HG03108 (cell line): ENCODE measurements around the gene CROCC2.

ENCODE experiments used
- ATAC-seq: cut with Tn5 transposase; IDR thresholded peaks from one replicate; pipeline ENCODE4 v1.9.1; 2021; ENCODE audit warnings: moderate library complexity; ENCODE audit not compliant: unreplicated experiment

CROCC2 gene

DNA sequence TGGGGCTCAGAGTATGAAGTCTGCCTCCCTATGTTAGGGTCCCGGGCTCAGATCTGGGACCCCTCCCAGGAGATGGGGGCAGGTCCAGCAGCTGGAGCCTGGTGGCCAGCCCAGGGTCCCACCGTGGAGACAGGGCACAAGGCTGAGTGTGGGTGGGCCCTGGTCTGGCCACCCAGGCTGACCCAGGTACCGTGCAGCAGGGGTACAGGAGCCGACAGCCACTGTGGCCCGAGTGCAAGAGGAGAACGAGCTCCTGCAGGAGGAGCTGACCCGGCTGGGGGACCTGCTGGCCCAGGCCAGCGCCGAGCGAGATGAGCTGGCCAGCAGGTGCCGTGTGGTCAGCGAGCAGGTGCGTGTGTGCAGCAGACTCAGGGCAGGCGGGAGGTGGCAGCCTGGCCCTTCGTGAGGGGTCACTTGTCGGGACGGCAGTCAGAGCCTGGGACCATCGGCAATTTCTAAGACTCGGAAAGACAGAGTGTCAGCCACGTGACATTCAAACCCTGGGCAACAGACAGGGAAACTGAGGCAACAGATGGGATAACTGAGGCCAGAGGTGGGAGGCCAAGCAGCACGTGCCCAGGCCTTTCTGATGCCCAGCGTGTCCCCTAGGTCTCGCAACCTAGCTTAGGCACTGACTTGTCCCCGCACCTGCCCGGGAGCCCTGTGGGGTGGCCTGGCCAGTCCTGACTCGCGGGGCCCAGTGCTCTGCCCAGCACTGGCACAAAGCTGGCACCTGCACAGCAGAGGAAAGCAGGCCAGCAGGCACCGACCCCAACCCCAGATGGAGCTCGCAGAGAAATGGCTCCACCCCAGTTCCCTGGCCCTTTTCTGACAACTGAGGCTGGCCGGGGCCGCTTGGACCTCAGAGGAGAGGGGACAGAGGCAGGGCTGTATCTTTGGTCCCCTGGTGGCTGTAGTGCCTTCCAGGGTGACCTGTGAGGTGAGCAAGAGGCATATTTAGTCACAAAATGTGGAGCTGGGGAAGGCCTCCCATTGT lies 13.9 kb downstream of the CROCC2 start:
- no peak for ATAC-seq

- no peak for ATAC-seq
Measured at GRCh38 chr2:240920783-240921231, 14.7 kb downstream of the CROCC2 start.

- ATAC-seq: no peak
Measured at GRCh38 chr2:240921311-240921994, 15.3 kb downstream of the CROCC2 start.

DNA sequence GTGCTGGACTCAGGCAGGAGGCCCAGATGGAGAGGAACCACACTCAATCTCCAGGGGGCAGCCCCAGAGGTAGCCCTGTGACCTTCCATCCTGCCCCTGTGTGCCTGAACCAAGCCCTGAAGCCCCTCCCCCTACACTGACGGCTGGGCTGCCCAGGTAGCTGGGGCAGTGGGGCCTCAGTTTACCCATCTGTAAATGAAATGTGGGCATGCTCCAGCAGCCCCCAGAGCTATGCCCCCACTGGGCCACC lies 15.8 kb downstream of the CROCC2 start:
- ATAC-seq: no peak

DNA sequence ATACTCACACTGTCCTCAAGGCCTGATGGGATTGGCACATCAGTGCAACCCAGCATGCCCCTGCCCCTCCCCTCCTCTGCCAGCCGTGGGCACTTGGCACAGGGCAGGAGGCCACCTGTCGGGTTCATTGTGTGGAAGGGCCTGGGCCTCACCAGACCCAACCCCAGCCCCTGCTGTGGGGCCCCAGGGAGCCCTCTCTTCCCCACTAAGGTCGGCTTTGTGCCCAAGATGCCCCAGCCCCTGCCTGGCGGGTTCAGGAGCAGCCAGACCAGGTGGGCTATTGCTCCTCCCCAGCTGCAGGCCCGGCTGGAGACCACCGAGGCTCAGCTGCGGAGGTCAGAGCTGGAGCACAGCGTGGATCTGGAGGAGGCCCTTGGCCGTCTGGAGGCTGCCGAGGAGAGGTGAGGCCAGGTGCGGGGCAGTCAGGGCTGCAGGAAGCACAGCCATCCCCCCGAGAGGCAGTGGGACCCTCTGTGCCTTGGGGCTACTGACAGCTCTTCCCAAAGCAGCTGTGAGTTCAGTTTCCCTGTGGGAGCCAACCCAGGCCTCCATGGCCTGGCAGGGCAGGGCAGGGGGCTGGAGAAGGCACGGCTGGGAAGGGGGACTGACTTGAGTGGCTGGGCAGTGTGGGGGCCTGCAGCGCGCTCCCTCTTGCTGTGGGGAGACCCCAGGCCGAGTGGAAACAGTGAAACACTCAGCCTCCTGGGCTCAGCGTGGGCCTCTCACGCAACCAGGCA lies 16.3 kb downstream of the CROCC2 start:
- no peak for ATAC-seq

DNA sequence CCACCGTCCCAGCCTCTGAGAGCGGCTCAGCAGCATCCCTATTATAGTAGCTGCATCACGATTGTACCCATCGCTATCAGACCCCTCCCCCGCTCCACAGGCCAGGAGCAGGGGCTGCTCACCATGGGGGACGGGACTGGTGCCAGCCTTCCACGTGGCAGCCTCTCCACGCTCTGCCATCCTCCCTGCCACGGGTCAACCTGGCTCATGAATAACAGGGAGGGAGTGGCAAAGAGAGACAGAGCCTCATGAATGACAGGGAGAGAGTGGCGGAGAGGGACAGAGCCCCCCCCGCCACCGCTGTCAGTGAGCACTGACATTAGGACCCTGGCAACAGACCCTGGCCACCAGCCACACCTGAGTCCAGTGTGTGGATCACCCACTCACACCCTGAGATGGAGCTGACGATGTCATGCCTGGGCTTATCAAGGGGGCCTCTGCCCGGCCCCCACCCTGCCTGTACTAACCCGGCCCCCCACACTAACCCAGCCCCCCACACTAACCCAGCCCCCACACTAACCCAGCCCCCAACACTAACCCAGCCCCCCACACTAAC lies 16.9 kb downstream of the CROCC2 start:
- no peak for ATAC-seq

DNA sequence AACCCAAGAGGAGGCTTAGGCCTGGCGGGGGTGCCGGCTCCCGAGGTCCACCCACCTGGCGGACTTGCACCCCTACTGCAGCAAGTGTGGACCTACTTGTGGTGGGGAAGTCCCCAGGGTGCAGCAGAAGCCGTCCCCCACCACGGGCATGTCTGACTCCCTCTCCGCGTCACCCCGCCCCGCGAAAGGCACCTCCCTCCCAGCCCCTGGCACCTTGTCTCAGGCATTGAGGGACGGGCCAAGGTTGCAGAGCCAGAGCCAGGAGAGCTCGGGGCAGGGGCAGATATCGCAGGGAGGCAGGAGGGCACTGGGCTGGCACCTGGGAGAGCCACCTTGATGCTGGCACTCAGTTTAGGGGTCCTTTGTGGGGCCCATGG lies 19.0 kb downstream of the CROCC2 start:
- ATAC-seq: no peak

DNA sequence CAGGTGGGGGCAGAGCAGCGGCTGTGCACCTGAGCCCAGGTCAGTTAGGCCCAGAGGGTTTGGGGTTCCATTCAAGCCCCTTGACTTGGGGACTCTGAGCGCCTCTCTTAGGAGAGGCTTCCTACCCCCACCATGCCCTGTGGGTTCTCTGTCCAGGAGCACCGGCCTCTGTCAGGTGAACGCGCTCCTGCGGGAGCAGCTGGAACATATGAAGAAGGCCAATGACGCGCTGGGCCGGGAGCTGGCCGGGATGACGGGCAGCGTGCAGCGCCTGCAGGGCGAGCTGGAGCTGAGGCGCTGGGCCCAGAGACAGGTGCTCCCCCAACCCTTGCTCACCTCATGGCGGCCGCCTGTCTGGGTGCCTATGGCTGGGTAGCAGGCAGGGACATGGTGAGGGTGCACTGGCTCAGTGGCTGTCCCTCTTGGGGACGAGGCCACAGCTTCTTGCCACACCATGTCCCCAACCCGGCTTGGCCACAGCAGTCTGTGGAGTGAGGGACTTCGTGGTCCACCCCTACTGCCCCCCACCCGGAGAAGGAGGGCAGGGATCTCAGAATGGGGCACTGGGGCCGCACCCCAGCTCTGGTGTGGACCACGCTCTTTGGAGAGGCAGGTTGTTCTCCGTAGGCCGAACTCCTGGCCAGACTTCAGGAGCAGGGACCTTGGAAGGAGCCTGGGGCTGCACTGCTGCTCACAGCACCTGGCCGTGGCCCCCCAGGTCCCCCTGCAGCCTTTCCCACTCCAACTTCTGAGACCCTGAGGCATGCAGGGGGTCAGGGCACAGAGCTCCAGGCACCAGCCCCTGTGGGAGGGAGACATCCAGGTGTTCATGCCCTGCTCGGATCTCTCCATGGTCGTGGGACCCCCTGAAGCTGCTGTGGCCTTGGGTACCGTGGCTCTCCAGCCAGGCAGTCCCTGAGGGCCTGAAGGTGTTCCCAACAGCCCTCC lies 19.7 kb downstream of the CROCC2 start:
- no peak for ATAC-seq

DNA sequence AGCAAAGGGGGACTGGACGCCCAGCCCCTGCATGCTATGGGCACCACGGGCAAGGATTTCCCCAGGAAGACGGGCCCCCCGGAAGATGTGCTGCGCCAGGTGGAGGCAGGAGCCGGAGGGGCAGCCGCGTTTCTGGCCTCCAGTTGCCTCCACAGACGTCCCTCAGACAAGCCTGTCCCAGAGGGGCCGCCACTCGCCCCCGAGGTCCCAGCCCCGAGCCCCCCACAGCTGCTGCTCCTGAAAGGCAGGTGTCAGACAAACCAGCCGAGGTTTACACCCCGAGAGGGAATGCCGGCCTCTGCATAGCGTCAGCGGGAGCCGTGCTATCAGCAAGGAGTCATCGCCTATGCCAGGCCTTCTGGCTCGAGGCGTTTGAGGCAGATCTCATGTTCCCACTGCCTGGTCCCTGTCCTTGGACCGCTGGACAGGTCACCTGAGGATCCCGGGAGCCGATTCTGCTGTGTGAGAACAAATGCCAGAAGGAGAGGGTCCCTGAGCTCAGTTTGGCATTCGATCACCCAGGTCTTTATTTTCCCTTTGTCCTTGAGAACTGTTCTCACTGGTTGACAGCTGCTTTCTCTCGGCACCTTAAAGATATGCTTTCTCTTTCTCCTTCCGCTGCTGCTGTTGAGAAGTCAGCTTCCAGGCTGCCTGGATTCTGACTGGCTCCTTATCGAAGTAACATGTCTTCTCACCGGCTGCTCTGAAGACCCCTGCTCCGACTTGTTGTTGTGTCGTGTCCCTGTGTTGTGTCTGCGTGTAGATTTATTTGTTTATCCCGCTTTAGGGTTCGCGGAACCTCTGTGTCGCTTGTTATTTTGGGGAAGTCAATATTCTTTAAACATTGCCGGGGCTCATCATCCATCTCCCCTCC lies 20.6 kb downstream of the CROCC2 start:
- no peak for ATAC-seq

DNA sequence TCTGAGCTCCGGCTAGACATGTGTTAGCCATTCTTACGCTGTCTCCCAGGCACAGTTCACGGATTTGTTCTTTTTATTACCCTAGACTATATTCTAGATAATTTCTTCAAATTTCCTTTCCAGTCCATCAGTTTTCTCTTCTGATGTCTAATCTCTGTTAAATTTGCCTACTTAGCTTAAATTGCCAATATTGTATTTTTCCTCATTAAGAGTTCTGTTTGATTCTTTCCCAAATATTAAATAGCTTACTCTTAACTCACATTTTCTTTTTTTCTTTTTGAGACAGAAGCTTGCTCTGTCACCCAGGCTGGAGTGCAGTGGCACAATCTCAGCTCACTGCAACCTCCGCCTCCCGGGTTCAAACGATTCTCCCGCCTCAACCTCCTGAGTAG lies 21.2 kb downstream of the CROCC2 start:
- ATAC-seq: no peak

DNA sequence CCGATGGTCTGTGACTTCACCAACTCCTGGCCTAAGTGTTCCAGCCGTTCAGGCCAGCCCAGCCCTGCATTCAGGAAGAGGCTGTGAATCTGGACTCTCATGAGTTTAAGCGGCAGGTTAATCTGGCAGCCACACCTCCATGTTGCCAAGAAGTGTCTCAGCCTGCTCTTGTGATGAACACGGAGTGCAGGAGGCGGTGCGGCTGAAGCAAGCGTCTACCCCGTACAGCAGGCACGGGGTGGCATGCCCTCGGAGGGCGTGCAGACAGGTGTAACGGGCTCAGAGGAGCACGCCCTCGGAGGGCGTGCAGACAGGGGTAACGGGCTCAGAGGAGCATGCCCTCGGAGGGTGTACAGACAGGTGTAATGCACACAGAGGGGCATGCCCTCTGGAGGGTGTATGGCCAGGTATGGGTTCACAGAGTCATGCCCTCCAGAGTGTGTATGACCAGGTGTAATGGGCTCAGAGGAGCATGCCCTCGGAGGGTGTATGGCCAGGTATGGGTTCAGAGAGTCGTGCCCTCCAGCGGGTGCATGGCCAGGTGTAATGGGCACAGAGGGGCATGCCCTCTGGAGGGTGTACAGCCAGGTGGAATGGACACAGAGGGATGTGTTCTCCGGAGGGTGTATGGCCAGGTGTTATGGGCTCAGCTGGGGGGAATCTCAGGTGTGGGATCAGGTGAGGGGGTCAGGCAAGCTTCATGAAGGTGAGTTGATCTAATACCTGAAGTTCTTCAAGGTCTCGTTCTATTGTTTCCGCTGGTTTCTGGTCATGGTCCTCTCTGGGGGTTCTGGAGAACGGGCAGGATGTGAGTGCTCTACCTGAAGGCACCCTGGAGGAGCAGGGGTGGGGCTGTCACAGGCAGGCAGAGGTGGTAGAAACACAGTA lies 22.6 kb downstream of the CROCC2 start:
- no peak for ATAC-seq

GRCh38 chr2:240929364-240930095 lies 23.4 kb downstream of the CROCC2 start:
- ATAC-seq: no peak

DNA sequence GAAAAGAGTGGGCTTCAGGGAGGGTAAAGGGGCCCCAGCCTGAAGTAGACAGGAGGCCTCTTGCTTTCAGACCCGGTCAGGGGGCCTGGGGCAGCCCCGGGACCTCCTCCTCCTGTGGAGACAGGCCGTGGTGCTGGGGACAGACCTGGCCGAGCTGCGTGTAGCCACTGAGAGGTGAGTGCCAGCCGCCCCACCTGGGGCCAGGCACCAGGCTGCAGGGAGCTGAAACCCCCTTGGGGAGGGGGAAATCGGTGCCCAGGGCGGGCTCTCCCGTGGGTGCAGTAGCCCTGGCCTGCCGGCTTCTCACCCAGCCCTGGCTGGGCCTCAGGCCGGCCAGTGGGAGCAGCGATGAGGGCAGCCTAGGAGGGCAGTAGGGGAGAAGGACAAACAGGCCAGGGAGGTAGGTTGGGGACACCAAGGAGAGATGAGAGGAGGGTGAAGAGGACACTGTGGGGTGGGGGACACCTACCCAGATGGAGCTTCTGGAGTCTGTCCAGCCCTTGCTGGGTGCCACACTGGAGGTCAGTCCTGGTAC lies 24.0 kb downstream of the CROCC2 start:
- ATAC-seq: no peak

DNA sequence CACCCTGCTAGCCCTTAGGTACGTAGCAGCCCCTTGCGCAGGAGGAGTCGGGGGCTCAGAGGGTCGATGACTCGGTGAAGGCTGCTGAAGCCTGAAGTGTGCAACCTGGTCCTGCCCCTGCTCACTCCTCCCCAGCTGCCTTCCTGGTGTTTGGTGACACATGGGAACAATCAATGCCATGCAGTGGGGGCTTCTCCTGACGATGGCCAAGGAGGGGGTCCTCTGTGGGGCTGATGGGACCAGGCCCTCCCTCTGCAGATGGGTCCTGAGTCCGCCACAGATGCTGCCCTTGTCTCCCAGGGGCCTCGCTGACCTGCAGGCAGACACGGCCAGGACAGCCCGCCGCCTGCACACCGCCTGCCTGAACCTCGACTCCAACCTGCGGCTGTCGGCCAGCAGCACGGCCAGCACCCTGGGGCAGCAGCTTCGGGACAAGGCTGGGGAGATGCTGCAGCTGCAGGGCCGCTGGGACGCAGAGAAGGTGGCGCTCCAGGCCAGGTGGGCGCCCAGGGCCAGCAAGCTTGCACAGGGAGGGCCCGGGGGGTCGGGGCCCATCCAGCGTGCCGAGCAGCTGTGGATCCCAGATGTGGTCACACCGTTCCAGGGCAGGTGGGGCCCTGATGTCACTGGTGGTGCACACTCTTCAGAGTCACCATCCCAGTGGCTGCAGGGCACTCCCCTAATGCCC lies 24.6 kb downstream of the CROCC2 start:
- no peak for ATAC-seq

DNA sequence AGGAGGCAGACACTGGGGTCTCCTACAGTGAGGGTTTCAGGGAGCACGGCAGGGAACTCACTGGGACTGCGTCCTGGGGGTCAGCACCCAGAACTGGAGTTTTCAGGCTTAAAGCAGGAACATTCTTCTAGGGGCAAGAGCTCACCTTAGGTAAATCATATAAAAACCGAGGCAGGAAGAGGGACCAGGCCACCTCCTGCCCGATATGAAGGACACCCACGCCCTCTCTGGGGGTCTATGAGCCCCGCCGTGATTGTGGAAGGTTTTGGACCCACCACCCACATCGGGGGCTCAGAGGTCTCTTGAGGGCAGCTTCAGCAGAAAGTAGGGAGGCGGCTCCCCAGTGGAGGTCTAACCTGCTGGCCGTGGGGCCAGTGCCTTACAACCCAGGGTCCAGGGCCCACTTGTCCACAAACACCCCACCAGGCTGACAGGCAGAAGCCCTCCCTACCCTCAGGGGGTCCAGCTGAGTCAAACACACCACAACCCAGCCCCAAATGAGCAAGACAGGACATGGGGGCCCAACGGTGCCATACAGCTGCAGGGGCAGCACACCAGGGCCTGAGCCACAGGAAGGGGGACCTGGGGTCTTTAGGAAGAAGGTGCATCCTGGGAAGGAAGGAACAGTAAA lies 25.3 kb downstream of the CROCC2 start:
- no peak for ATAC-seq

DNA sequence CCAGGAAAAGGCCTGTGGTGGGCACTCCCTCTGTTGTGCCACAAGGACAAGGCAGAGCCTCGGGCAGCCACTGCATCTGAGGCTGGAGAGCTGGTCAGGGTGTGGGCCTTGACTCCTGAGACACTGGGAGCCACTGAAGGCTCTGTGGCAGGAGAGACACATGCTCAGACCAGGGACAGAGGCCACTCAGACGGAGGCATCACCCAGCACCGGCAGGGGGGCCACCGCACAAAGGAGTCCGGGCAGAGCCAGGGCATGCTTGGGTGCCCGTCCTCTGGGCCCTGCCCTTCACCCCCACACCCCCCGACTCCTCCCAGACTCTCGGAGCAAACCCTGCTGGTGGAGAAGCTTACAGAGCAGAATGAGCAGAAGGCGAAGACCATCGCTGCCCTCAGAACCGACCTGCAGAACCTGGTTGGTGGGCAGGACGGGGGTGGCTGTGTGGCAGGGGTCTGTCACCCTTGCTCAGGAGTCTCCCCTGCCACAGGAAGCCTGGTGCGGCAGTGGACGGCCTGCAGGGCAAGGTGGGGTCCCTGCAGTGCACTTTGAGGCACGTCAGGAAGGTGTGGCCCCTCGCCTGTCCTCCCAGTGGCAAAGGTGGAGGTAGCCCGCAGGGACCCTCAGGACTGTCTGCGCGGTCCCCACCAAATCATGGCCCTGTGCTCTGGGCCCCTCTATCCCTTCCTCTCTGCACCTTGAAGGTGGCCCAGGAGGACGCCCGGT lies 26.0 kb downstream of the CROCC2 start:
- no peak for ATAC-seq
